H9 (cell line): Measurements from ENCODE around the gene NSMCE3. TPM values are rescaled to one million over a fixed set of nuclear protein-coding genes. Genes with fewer than 3 reads are reported as not detected.

Experiments used
- DNase-seq: peaks from one replicate; pipeline ENCODE4 v3.0.0-alpha.2; 2017
- H2AFZ ChIP-seq: one replicate; pipeline ENCODE4 v1.6.1; 2013; ENCODE audit warnings: mild to moderate bottlenecking, low read length, control low read depth, moderate library complexity
- H2AK5ac ChIP-seq: 2 replicates; pipeline ENCODE4 v1.6.1; 2013; ENCODE audit warnings: low read length, control low read depth, mixed read lengths; ENCODE audit not compliant: insufficient read length
- H2BK120ac ChIP-seq: one replicate; pipeline ENCODE4 v1.6.1; 2013; ENCODE audit warnings: low read depth, mild to moderate bottlenecking, low read length, control low read depth, inconsistent platforms; ENCODE audit not compliant: poor library complexity, severe bottlenecking
- H2BK12ac ChIP-seq: 2 replicates; pipeline ENCODE4 v1.6.1; 2013; ENCODE audit warnings: low read length, control low read depth, mixed read lengths, low read depth; ENCODE audit not compliant: insufficient read length
- H2BK15ac ChIP-seq: 2 replicates; pipeline ENCODE4 v1.6.1; 2013; ENCODE audit warnings: low read depth, low read length, control low read depth
- H2BK20ac ChIP-seq: one replicate; pipeline ENCODE4 v1.6.1; 2013; ENCODE audit warnings: low read depth, mild to moderate bottlenecking, low read length, control low read depth, inconsistent platforms; ENCODE audit not compliant: poor library complexity, severe bottlenecking
- H2BK5ac ChIP-seq: 2 replicates; pipeline ENCODE4 v1.6.1; 2013; ENCODE audit warnings: low read length, control low read depth, mixed read lengths; ENCODE audit not compliant: insufficient read length
- H3K14ac ChIP-seq: 2 replicates; pipeline ENCODE4 v1.6.1; 2013; ENCODE audit warnings: low read length, control low read depth; ENCODE audit not compliant: insufficient read depth
- H3K18ac ChIP-seq: 2 replicates; pipeline ENCODE4 v1.6.1; 2013; ENCODE audit warnings: low read depth, mild to moderate bottlenecking, mixed read lengths, low read length, control low read depth; ENCODE audit not compliant: insufficient read length
- H3K23ac ChIP-seq: 2 replicates; pipeline ENCODE4 v1.6.1; 2013; ENCODE audit warnings: low read length, control low read depth, mixed read lengths, low read depth; ENCODE audit not compliant: insufficient read length
- H3K23me2 ChIP-seq: 2 replicates; pipeline ENCODE4 v1.6.1; 2013; ENCODE audit warnings: low read depth, mild to moderate bottlenecking, mixed read lengths, low read length, control low read depth; ENCODE audit not compliant: insufficient read length, poor library complexity, severe bottlenecking
- H3K27ac ChIP-seq: 2 replicates; pipeline ENCODE4 v1.5.1; 2013; ENCODE audit warnings: low read length, control low read depth, mixed read lengths, low read depth; ENCODE audit not compliant: insufficient read length
- H3K27me3 ChIP-seq: 2 replicates; pipeline ENCODE4 v1.6.1; 2013; ENCODE audit warnings: low read length, control low read depth, inconsistent platforms; ENCODE audit not compliant: insufficient read depth
- H3K4ac ChIP-seq: 2 replicates; pipeline ENCODE4 v1.6.1; 2013; ENCODE audit warnings: low read depth, mild to moderate bottlenecking, control low read depth, inconsistent platforms, low read length, moderate library complexity
- H3K4me1 ChIP-seq: 2 replicates; pipeline ENCODE4 v1.6.1; 2013; ENCODE audit warnings: low read length, control low read depth, inconsistent platforms; ENCODE audit not compliant: insufficient read depth
- H3K4me2 ChIP-seq: 2 replicates; pipeline ENCODE4 v1.6.1; 2013; ENCODE audit warnings: low read length, control low read depth, mixed read lengths; ENCODE audit not compliant: insufficient read length, insufficient read depth
- H3K56ac ChIP-seq: 2 replicates; pipeline ENCODE4 v1.6.1; 2013; ENCODE audit warnings: low read depth, mild to moderate bottlenecking, mixed read lengths, low read length, control low read depth; ENCODE audit not compliant: insufficient read length
- H3K79me1 ChIP-seq: 2 replicates; pipeline ENCODE4 v1.6.1; 2013; ENCODE audit warnings: low read depth, mild to moderate bottlenecking, moderate library complexity, low read length, control low read depth, inconsistent platforms; ENCODE audit not compliant: insufficient read depth, poor library complexity, severe bottlenecking
- H3K79me2 ChIP-seq: 2 replicates; pipeline ENCODE4 v1.6.1; 2013; ENCODE audit warnings: low read length, control low read depth, inconsistent platforms; ENCODE audit not compliant: insufficient read depth
- H3K9ac ChIP-seq: 2 replicates; pipeline ENCODE4 v1.6.1; 2013; ENCODE audit warnings: low read length, control low read depth, mixed read lengths; ENCODE audit not compliant: insufficient read length; ENCODE audit errors: extremely low read depth
- H3K9me3 ChIP-seq: one replicate; pipeline ENCODE4 v1.6.1; 2013; ENCODE audit warnings: low read depth, low read length, inconsistent platforms; ENCODE audit not compliant: control insufficient read depth
- H3T11ph ChIP-seq: one replicate; pipeline ENCODE4 v1.6.1; 2013; ENCODE audit warnings: mild to moderate bottlenecking, low read length, control low read depth, inconsistent platforms
- H4K20me1 ChIP-seq: one replicate; pipeline ENCODE4 v1.6.1; 2013; ENCODE audit not compliant: control insufficient read depth, insufficient read length, insufficient read depth
- H4K5ac ChIP-seq: 2 replicates; pipeline ENCODE4 v1.6.1; 2013; ENCODE audit warnings: low read depth, mild to moderate bottlenecking, mixed read lengths, low read length, control low read depth; ENCODE audit not compliant: insufficient read length
- H4K8ac ChIP-seq: replicated peaks from 2 replicates; pipeline ENCODE4 v1.6.1; 2013; ENCODE audit warnings: low read length, control low read depth, mixed read lengths, low read depth; ENCODE audit not compliant: insufficient read length
- H4K91ac ChIP-seq: 2 replicates; pipeline ENCODE4 v1.6.1; 2013; ENCODE audit warnings: low read depth, mild to moderate bottlenecking, moderate library complexity, mixed read lengths, low read length, control low read depth; ENCODE audit not compliant: insufficient read length
- H3K27ac Mint-ChIP-seq, 3 experiments: 2 replicates in 2 of 3; 3 replicates in 1 of 3; pipeline ENCODE4 v1.8.0; 2020 to 2021; ENCODE audit warnings: mixed read lengths in 3 of 3, mild to moderate bottlenecking in 1 of 3, moderate library complexity in 1 of 3
- H3K27me3 Mint-ChIP-seq: 2 replicates; pipeline ENCODE4 v1.8.0; 2021; ENCODE audit warnings: low read depth, mild to moderate bottlenecking, moderate library complexity, mixed read lengths
- H3K36me3 Mint-ChIP-seq, 3 experiments: 2 replicates in 2 of 3; 3 replicates in 1 of 3; pipeline ENCODE4 v1.8.0; 2020 to 2021; ENCODE audit warnings: low read depth in 3 of 3, mixed read lengths in 3 of 3; ENCODE audit not compliant: insufficient read depth in 1 of 3
- H3K4me1 Mint-ChIP-seq, 2 experiments: 2 replicates each; pipeline ENCODE4 v1.8.0; 2020; ENCODE audit warnings: mixed read lengths in 2 of 2
- H3K4me3 Mint-ChIP-seq, 2 experiments: 2 replicates in 1 of 2; 3 replicates in 1 of 2; pipeline ENCODE4 v1.8.0; 2020 to 2021; ENCODE audit warnings: mild to moderate bottlenecking in 2 of 2, mixed read lengths in 2 of 2, moderate library complexity in 1 of 2
- H3K9me3 Mint-ChIP-seq, 2 experiments: 2 replicates in 1 of 2; 3 replicates in 1 of 2; pipeline ENCODE4 v1.8.0; 2020; ENCODE audit warnings: mild to moderate bottlenecking in 2 of 2, mixed read lengths in 2 of 2, moderate library complexity in 1 of 2
- CTCF ChIP-seq: fragments of 200-600 bp; sonication (generic); conservative IDR thresholded peaks from 3 replicates; pipeline ENCODE4 v1.8.0; 2021; ENCODE audit warnings: antibody characterized with exemption, mild to moderate bottlenecking
- WGBS: extraction: QIAGEN DNeasy Blood & Tissue Kit; methylation state at CpG from one replicate; pipeline ENCODE4 v1.1.7; 2013; ENCODE audit warnings: missing lambda C conversion rate, low lambda C conversion rate, mixed read lengths; ENCODE audit not compliant: insufficient read length; ENCODE audit errors: extremely low coverage; 5-methylcytosine and 5-hydroxymethylcytosine counted together
- total RNA-seq: library from RNA; stranded (reverse); gene quantifications from 2 replicates; pipeline ENCODE4 v1.2.1, GENCODE V29; 2021

The NSMCE3 gene
- total RNA-seq, 1 experiment from 2014 or later: 6.9 TPM

- Histone ChIP-seq H4K91ac (no peak overlapping the region), H2AK5ac (no peak overlapping the region), H2BK15ac (no peak overlapping the region), H3K56ac (no peak overlapping the region), H3K9me3 (no peaks in the 10 kb centered on the region), H2BK120ac (no peak overlapping the region), H3K27ac (no peak overlapping the region), H2BK12ac (no peak overlapping the region), H2BK20ac (no peak overlapping the region), H4K8ac (no peak overlapping the region), H3K18ac (no peak overlapping the region), H4K5ac (no peak overlapping the region), H3K14ac (no peak overlapping the region), H3K4me1 (no peaks in the 10 kb centered on the region), H3T11ph (no peak overlapping the region), H3K79me2 (no peaks in the 10 kb centered on the region), H2AFZ (no peak overlapping the region), H2BK5ac (no peak overlapping the region), H3K4ac (no peak overlapping the region), H3K9ac (no peak overlapping the region), H3K79me1 (no peaks in the 10 kb centered on the region), H3K23me2 (no peaks in the 10 kb centered on the region), H3K4me2 (no peak overlapping the region), H4K20me1 (no peaks in the 10 kb centered on the region), H3K23ac (no peak overlapping the region), H3K27me3 (no peaks in the 10 kb centered on the region)
- Mint-ChIP-seq H3K36me3 (no peaks in the 10 kb centered on the region; a peak in 1 of 7 replicates), H3K9me3 (peaks cover 0 to 2% of the 10 kb centered on the region in 2 experiments; a peak in 3 of 5 replicates), H3K4me1 (peaks cover 0 to 8% of the 10 kb centered on the region in 2 experiments; a peak in 2 of 4 replicates), H3K27me3 (no peaks in the 10 kb centered on the region), H3K4me3 (no peak overlapping the region), H3K27ac (no peak overlapping the region)
- no CpG with 5 or more reads among the region's 7 CpGs for WGBS
- TF ChIP-seq CTCF: no peak
- no peak for DNase-seq
Measured at GRCh38 chr15:29294732-29295325, 25.2 kb upstream of the NSMCE3 start.
